Non-pigmented ciliary epithelial cell (primary cell): ENCODE results near the gene S100A12.
"Not testable (repeated sequence)": the region's sequence is repeated elsewhere in the genome, so short reads cannot be mapped to it uniquely, and the experiment has no call there.

Source experiments
- DNase-seq: peaks from one replicate; pipeline ENCODE4 v3.0.0-alpha.2; 2010; ENCODE audit warnings: low read depth

The S100A12 gene

DNA sequence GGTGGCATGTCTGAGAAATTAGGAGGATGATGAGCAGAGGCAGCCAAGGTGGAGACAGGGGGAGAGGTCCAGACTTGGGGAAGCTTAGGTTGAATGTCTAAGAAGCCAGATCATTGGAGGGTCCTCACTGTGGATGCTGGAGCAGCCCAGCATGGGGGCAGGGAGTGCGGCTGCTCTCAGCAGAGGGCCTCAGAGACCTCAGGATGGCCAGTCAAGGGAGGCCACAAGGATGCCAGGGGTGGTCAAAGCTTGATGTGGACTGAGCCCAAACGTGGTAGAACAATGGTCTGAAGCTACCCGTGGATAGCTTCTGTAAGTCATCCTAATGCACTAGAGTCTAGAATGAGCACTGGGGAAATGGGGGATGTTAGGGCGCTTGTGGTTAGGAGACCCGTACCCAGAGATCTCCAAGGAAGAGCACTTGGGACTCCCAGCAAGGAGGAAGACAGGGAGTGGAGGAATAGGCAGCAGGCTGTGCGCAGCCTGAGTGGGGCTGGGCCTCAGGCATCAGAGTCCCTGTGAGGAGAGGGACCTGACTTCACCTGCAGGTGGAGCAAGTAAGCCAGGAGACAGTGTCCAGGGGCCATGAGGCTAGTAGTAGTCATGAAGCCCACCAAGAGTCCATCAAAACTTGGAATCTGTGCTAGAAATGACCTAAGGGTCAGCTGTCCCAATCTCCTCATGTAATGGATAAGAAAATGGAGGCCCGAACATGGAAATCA is 22.0 kb downstream of the S100A12 start:
- DNase-seq: no peak

DNA sequence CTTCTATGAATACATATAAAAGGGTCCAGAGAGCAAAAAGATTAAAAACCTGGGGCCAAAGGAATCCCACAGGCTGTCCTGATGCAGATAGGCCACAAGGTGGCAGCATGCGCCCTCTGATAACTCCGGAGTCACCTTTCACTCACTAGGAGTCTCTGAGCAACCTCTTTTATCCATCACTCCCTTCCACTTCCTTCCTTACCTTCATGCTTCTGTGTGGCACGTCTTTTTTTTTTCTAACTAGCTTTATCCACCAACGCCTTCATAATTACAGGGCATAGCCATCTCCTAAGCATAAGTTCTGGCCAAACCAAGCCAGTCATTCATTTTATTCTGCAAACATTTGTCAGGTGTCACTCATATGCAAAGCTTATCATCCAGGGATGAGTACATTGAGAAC is 22.9 kb downstream of the S100A12 start:
- DNase-seq: peak; percentile 14

DNA sequence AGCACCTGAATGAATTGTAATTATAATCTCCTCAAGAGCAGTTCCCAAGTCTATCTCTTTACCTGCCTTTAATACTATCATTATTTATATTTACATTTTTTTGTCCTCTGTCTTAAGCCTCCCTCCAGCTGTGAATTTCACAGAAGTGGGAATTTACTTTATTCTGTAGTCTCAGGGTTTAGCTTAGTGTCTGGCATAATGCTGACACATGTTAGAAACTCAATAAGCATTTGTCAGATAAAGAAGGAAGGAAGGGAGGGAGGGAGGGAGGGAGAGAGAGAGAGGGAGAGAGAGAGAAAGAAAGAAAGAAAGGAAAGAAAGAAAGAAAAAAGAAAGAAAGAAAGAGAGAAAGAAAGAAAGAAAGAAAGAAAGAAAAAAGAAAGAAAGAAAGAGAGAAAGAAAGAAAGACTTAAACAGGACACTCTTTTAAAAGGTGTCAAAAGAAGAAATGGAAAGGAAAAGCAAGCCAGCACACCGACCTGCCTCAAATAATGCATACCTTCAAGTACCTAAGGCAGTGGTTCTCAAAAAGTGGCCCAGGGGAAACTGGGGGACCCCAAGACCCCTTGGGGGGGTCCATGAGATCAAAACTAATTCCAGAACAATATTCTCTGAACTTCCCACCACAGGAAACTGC is 25.0 kb downstream of the S100A12 start:
- DNase-seq: no peak

DNA sequence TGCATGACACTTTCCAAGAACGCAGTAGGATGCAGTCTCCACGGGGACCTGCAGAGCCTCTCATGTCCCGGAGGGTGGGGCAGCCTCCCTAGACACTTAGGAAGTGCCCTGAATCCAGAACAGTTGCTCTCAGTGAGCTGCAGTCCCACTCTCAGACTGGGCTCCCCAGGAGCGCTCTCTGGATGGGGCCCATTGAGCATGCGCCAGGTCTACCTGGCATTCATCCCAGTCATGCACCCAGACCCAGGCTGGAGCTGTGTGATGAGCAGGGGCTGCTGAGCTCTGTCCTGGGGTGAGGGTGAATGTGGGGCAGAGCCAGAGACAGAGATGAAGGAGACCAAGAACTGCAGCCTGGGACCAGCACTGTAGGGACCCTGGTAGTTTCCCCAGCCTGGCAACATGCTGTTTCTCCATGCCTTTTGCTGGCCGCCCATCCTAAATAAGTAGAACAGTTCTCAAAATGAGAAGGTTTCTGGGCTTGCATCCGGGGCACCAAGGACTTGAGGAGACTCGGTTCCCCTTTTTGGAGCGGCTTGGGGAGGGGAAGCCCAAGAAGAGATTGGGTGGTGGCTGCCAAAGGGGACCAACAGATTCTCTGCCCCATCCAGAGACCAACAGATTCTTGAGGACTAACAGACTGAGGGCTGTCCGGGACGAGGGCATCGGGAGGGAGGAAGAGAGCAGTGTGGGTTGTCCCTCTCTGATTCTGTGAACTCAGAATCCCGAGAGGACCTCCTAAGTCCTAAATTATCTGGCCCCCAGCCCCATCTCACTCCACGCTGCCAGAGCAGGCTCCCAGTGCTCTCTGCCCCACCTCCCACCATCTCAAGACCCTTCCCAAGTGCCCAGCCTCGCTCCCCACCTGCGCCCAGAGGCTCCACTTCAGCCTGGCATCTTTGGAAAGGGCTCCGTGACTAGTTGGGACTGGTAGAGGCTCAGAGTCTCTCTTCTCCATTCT is 25.8 kb downstream of the S100A12 start:
- DNase-seq: no peak

DNA sequence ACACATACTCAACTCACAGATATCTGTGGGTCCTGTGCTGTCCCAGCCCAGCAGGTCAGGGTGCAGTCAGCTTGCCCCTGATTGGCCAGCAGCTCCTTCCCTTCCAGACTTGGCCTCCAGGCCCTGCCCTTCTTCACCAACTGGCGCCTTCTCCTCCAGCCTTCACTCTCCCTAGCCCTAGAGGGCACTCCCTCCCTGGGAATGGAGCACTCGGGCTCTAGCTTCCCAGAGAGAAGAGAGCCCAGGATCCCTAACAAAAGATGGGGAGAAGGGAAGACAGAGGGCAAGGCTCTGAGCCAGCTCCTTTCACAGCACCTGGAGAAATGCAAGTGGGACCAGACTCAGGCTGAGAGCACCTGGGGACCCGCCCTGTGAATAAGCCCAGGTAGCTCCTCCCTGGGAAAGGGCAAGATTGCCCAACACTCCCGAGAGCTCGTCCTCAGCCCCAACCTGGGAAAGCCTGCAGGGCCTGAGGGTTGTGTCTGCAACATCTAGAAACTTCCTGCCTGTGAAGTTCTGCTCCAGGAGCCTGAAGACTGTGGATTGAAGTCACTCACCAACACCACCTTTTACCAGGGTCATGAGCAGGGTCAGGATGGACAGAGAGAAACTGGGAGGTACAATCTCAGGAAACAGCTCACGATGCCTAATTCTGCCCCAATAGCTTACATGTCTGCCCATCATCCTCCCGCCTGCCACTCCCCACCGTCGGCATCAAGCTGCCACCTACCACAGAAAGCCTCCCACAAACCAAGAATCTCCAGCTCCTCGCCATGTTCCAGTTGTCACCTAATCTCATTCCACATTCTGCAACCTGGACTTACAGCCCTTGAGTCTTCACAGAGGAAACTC is 26.7 kb downstream of the S100A12 start, which contains the start of gene PGLYRP4:
Gene PGLYRP4, minus strand, starts transcription at position 331 of the 852 bp plus-strand sequence. CDS start 909 bp downstream, outside the sequence.
- no peak for DNase-seq

DNA sequence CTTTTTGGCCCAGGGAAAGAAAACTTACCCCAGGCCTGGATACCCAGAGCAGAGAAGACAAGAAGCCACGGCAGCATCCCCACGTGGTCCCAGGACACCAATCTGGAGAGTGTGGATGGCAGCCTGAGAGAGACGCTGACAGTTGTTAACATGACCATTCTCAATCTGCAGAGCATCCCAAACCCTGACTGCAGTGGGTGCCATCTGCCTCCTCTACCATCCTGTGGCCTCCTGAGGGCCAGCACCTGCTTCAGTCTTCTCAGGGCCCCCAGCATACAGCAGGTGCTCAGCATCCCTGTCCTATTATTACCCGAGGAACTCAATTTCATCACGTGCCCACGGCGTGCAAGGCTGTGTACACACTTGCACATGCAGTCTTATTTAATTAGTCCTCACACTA is 27.6 kb downstream of the S100A12 start:
- DNase-seq: no peak

GRCh38 chr1:153347049-153347448 is 28.4 kb downstream of the S100A12 start:
- not testable (repeated sequence) for DNase-seq

DNA sequence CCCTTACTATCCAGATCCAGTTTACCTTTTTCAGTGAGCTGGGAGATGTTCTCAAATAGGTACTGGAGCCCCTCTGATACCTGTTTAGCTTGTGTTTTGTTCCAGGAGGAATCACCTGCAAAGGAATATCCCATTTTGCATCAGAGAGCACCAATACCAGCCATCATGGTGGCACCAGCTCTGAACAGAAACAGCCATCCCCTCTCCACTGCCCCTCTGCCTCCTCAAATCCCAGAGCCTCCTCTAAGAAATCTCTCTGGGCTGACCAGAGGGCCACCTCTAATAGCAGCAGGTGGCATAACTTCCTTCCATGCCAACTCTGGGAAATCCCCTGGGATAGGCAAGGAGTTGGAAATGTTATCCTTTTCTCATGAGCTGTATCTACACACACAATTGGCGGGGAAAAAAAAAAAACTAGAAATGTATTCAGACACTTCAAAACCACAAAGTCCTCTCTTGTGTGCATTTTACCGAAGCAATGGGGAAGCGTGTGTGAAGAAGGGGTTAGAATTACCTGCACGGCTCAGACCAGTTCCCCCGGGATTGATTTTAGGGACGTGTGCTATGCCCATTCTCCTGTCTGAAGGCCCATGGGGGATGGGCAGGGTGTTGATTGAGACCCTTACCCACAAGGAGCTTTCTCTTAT is 29.2 kb downstream of the S100A12 start:
- no peak for DNase-seq

GRCh38 chr1:153345187-153346076 is 30.0 kb downstream of the S100A12 start:
- no peak for DNase-seq

- DNase-seq: no peak
These were observed 30.7 kb downstream of the S100A12 start for GRCh38 chr1:153344718-153345025.

DNA sequence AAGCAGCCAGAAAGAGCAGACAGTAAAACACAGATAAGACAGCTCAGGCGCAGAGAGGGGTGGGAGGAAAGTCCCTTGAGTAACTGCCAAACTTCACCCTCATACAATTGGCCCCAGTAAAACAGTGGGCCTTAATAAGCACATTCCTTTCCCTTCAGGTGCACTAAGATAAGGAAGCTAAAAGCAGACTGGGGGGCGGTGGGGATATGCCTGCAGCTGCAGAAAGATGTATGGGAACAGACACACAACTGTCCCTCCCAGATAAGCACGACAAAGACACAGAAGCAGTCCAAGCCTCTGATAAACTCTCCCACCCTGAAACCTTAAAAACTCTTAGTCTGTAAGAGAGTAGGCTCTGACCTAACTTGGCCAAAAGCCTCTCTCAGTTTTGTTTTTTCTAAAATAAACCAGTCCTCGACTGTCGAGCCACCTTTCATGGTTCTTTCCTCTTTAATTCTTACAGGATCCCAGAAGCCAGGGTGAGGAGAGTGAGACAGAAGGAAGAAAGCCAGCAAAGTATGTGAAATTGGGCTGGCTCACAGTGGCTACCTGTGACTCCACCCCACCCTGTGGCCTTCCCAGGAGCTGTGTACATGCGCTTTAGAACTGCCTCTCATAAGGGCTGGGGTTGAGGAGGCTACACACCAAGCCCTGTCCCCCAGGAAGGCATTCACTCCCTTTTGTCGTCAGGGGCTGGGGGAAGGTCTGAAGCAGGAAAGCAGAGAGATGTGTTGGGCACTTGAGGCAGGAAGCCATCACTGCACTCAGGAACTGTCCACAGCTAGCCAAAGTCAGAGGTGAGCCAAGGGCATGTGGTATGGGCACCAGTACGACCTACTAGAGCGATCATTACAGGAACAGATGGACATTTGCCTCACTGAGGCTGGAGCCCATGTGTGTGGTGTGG is 31.4 kb downstream of the S100A12 start:
- DNase-seq: no peak

DNA sequence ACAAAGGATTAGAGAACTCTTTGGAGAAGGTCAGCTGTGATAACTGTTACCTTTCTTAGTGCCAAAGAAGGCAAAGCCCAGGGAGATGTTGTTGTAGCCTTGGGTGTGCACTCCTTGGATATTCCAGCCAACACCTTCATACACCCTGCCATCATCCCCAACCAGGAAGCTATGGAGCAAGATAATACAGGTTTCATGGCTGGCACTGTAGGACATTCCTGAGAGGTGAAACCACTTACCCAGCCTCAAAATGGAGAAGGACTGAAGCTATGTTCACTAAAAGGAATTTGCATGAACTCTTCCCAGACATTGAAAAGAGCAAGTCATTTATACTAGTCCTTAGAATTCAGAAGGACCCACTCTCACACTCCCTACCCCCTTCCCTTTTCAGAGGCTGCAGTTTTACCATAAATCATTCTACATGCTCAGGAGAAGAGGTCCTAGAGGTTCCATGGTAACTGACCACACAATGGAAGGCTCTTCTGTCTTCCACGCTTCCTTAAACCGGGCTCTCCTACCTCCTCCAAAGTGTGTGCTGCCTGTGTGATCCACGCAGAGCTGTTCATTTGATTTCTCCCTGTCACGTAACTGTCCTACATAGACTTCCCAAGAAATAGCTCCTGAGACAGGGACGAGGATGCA is 32.3 kb downstream of the S100A12 start:
- DNase-seq: no peak

GRCh38 chr1:153342178-153342577 is 33.2 kb downstream of the S100A12 start:
- no peak for DNase-seq

DNA sequence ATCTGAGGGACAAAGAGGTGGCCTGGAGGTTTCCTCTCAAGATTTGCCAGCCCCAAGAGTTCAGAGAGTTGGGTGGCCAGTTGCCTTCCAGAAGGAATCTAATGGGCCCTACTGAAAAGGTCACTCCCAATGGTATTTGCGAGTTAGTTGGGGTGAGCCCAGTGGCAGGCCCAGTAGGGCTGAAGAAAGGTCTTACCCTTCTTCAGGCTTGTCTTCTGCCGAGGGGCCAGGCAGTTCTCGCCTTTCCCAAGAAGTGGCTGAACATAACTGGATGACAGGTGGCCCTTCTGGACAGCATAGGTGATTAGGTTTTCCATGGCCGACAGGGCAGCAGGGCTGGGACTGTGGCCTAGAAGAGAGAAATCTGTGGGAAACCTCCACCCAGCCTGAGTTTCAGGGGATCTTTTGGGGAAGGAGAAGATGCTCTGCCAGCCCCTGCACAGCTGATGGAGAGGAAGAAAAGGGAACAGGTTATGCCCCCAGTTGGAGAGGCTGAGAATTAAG is 33.9 kb downstream of the S100A12 start:
- DNase-seq: no peak

DNA sequence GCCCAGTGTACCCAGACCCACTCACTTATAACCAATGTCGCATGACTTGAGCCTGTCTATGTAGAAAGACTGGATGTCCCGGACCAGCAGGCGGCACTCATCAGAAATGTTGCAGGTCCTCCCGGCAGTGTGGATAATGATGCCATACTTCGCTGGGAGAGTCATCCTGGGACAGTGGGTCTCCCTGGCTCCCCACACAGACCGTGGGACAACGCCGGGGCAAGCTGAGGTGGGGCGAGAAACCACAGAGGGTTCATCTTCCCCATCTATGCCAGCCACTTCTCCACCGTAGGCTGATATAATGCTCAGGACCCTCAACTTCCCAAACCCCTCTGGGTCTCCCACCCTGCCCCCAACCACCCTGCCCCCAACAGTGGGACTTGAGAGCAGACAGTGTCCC is 35.1 kb downstream of the S100A12 start:
- DNase-seq: no peak

DNA sequence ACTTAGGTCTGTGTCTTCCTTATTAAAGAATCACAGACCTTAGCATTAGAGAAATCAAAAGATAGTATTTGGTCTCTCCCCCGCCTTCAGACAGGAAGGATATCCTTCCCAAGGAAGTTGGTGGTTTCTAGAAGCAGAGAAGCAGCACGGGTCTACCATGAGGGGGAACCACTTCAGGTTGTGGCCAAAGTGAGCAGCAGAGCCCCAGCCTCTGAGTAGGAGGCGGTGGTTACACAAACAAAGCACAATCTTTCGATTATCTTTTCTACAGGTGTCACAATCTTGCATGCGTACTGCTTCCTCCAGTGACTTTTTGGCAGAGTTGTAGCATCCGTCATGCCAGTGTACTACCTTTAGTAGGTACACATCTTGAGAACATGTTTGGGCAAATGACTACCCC is 35.6 kb downstream of the S100A12 start:
- no peak for DNase-seq

DNA sequence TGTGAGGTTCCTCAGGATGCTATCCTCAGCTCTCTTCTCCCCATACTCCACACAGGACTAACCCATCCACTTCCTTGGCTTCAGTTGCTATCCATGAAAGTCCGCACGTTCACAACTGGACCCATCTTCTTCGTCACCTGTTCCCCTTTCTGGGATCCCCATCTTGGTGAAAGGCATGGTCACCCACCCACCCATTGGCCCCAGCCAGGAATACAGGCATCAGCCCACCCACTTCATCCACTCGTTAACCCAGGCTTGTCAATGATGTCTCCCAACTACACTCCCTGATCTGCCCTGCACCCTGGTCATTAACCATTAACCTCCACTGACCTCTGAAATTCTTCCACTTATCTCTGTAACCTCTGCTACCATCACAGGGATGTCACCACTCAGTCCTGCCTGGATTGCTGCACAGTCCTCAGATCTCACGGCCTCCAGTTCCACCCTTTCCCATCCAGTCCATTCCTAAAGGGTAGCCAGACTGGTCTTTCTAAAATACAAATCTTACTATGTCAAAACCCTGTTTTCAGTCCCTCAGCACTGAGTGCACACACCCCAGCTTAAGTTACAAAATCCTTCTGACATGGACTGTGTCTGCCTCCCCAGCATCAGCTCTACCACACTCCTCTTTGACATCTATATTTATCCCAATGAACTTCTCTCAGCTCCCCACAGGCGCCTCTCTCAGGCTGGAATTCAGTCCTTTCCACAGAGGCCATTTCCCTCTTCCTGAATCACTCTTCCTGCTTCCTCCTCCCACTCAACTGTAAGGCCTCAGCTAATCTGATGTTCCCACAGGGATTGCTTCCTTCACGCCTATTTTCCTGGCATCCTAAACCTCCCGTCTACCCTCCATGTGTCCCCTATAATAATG is 37.2 kb downstream of the S100A12 start:
- no peak for DNase-seq
